Retinal pigment epithelial cell (primary cell): ENCODE results near the gene SIRT3.

Experiments used
- DNase-seq: peaks from one replicate; pipeline ENCODE4 v3.0.0-alpha.2; 2010; ENCODE audit warnings: low read depth
- H3K4me3 ChIP-seq: 2 replicates; pipeline ENCODE4 v1.5.1; 2011; ENCODE audit warnings: mild to moderate bottlenecking, low read length, control low read depth, moderate library complexity
- CTCF ChIP-seq: conservative IDR thresholded peaks from 2 replicates; pipeline ENCODE4 v1.5.1; 2011; ENCODE audit warnings: low read depth, low read length, control low read depth, inconsistent platforms

SIRT3 gene

DNA sequence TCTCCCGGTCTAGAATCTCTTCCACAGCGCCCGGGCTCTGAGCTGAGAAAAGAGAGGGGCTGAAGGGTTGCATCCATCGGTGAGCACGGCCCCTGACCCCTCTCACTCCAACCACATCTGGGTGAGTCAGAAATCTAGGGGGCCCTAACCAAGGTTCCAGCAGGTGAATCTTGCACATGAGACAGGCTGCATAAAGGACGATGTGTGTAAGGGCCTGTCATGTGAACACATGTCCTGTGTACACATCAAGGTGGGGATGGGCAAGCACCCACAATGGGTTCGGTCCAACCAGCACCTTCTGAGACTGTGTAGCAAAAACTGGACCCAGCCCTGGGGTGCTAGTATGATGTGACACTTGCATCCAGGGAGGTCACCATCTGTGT lies 30.1 kb downstream of the SIRT3 start:
- DNase-seq = no peak
- H3K4me3 ChIP-seq = peak overlapping the region; percentile 92
- no peak for TF ChIP-seq CTCF

GRCh38 chr11:205221-206001 lies 30.7 kb downstream of the SIRT3 start:
- TF ChIP-seq CTCF = no peak
- DNase-seq = no peak
- H3K4me3 ChIP-seq = peak overlapping the region; percentile 92

GRCh38 chr11:204587-205109 lies 31.5 kb downstream of the SIRT3 start:
- no peak for DNase-seq
- H3K4me3 ChIP-seq = no peak overlapping the region
- no peak for TF ChIP-seq CTCF

DNA sequence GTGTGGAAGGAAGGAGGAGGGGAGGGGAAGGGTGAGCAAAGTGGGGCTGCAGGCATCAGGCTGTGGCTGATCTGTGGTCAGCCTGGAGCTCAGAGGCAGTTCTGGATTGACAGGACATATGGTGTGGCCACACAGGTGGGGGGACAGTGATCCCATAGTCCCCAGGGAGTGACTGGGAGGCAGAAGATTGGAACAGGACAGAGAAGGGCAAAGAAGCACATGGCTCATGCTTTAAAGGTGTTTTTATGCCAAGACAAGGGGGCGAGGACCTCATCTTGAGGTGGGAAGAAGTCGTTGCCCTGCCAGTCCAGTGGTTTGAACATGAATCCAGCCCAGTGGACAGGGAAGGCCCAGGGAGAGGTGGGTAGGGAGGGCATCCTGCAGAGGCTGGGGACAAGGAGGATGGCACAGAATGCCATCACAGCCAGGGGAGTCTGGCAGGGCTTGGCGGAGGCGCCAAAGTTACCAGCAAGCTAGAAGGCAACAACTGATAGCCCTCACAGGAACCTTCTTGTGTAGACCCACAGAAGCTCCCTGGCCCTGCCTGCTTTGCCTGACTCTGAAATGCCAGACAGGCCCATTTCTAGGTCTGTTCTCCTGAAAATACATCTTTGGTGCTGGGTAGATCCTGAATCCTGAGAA lies 32.1 kb downstream of the SIRT3 start:
- no peak overlapping the region for H3K4me3 ChIP-seq
- TF ChIP-seq CTCF = no peak
- DNase-seq = no peak

DNA sequence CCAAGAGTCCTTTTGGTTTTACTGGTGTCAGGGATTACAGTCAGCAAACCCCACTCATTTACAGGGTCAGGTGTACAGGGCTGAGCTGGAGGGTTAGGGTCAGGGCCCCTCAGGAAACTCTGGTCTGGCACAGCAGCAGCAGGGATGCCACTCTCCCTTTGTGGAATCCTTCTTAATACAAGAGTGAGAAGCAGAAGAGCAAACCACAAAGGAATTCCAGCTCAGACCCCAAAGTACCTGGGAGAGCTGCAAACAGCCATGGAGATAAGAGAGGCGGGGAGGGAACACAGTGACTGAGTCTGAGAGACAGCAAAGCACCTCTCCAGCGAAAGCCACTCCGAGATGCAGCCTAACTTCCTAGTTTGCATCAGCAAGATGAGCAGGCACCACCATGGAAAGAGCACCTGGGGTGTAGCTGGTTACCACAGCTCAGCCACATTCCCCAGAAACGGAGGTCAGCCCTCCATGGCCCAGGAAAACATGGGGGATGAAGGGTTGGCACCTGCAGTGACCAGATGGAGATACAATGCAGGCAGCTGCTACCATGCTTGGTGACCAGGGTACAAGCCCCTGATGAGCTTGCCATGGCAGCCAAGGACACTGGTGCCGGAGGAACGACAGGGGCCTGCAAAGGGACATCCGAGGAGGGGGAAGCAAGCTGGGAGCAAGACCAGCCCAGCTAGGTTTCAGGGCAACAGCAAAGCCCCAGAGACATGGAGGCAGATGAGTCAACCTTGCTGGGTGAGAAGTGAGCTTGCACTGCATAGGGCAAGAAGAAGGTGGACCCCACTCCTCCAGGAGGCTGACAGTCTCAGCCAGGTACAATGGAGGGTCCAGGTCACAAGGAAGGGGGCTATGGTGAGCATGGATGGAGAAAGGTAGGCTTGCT lies 32.8 kb downstream of the SIRT3 start:
- no peak for DNase-seq
- no peak overlapping the region for H3K4me3 ChIP-seq
- no peak for TF ChIP-seq CTCF

GRCh38 chr11:202490-202889 lies 33.7 kb downstream of the SIRT3 start:
- TF ChIP-seq CTCF = no peak
- DNase-seq = no peak
- H3K4me3 ChIP-seq = no peak overlapping the region
